Karpas-422 (cell line): ENCODE results near the gene LAIR2. TPM values are rescaled to one million over a fixed set of nuclear protein-coding genes. Genes with fewer than 3 reads are reported as not detected.
"Not testable (repeated sequence)": the region's sequence is repeated elsewhere in the genome, so short reads cannot be mapped to it uniquely, and the experiment has no call there.

Source experiments
- DNase-seq: peaks from one replicate; pipeline ENCODE4 v3.0.0-alpha.2; 2015
- H2AFZ ChIP-seq: fragments of 200-600 bp; sonication (generic); 2 replicates; pipeline ENCODE4 v1.6.1; 2014; ENCODE audit warnings: antibody characterized with exemption, low read length, mixed read lengths
- H3K27ac ChIP-seq: fragments of 200-600 bp; sonication (generic); 2 replicates; pipeline ENCODE4 v1.5.1; 2014; ENCODE audit warnings: mild to moderate bottlenecking, low read length, moderate library complexity
- H3K27me3 ChIP-seq: fragments of 200-600 bp; sonication (generic); 2 replicates; pipeline ENCODE4 v1.6.1; 2014; ENCODE audit warnings: low read length, mixed read lengths
- H3K36me3 ChIP-seq: fragments of 200-600 bp; sonication (generic); 2 replicates; pipeline ENCODE4 v1.6.1; 2014; ENCODE audit warnings: low read length, mixed read lengths; ENCODE audit not compliant: insufficient read depth
- H3K4me1 ChIP-seq: fragments of 200-600 bp; sonication (generic); 2 replicates; pipeline ENCODE4 v1.6.1; 2014; ENCODE audit warnings: mild to moderate bottlenecking, low read length, mixed read lengths
- H3K4me2 ChIP-seq: fragments of 200-600 bp; sonication (generic); 2 replicates; pipeline ENCODE4 v1.6.1; 2014; ENCODE audit warnings: low read length, low read depth, mild to moderate bottlenecking; ENCODE audit not compliant: poor library complexity, severe bottlenecking
- H3K4me3 ChIP-seq: fragments of 200-600 bp; sonication (generic); 2 replicates; pipeline ENCODE4 v1.5.1; 2014; ENCODE audit warnings: mild to moderate bottlenecking, antibody characterized with exemption, low read length, mixed read lengths
- H3K79me2 ChIP-seq: fragments of 200-600 bp; sonication (generic); 2 replicates; pipeline ENCODE4 v1.6.1; 2014; ENCODE audit warnings: mild to moderate bottlenecking, low read length, mixed read lengths
- H3K9ac ChIP-seq: fragments of 200-600 bp; sonication (generic); 2 replicates; pipeline ENCODE4 v1.6.0; 2014; ENCODE audit warnings: low read length
- H3K9me2 ChIP-seq: fragments of 200-600 bp; sonication (generic), shearing (Covaris generic); replicated peaks from 2 replicates; pipeline ENCODE4 v1.6.0; 2014; ENCODE audit warnings: mild to moderate bottlenecking, low read length, moderate library complexity; ENCODE audit not compliant: insufficient read depth
- H3K9me3 ChIP-seq: fragments of 300-700, 200-600 bp; sonication (generic); 2 replicates; pipeline ENCODE4 v1.6.1; 2014; ENCODE audit warnings: low read length, mixed read lengths
- H4K20me1 ChIP-seq: fragments of 200-600 bp; sonication (generic); 2 replicates; pipeline ENCODE4 v1.6.1; 2014; ENCODE audit warnings: mild to moderate bottlenecking, antibody characterized with exemption, low read length, low read depth; ENCODE audit not compliant: insufficient read depth
- total RNA-seq: library from RNA; depleted of rRNA; stranded (reverse); fragments of >200 nt; shearing (Covaris generic); gene quantifications from 2 replicates; pipeline ENCODE4 v1.2.3, GENCODE V29; 2014; ENCODE audit warnings: low replicate concordance

Gene LAIR2
- total RNA-seq, 1 experiment from 2014 or later = not detected

DNA sequence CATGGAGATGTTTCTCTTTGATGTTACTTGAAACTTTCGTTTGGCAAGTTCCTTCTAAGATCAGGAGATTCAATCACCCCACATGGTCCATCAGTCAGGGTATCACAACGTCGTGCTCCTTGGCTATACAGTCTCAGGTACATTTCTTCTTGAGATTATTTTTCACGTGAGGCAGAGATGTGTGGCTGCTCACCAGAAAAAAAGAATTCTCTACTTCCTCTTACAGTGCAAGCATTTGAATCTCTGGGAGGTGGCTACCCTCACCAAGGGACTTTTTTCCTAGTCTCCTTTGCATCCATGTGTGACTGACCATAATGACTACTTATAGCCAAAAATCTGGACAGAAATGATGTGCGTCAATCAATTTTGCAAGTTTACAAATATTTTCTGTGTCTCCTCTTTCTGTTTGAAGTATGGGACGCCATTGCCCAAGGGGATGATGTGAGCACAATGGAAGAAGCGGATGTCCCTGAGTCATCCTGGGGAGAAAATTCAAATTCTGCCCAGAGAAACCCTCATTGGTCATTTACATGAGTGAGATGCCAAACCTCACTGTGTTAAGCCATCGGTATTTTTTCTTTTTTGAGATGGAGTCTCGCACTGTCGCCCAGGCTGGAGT lies 8.6 kb upstream of the LAIR2 start:
- Histone ChIP-seq H3K9ac (no peak overlapping the region), H3K4me3 (no peak overlapping the region), H3K9me2 (no peaks in the 10 kb centered on the region), H3K4me2 (no peak overlapping the region), H3K79me2 (no peaks in the 10 kb centered on the region), H3K36me3 (no peaks in the 10 kb centered on the region), H3K27me3 (no peaks in the 10 kb centered on the region), H4K20me1 (no peaks in the 10 kb centered on the region), H3K27ac (no peak overlapping the region), H2AFZ (no peak overlapping the region), H3K4me1 (no peaks in the 10 kb centered on the region), H3K9me3 (no peaks in the 10 kb centered on the region)
- DNase-seq = no peak

DNA sequence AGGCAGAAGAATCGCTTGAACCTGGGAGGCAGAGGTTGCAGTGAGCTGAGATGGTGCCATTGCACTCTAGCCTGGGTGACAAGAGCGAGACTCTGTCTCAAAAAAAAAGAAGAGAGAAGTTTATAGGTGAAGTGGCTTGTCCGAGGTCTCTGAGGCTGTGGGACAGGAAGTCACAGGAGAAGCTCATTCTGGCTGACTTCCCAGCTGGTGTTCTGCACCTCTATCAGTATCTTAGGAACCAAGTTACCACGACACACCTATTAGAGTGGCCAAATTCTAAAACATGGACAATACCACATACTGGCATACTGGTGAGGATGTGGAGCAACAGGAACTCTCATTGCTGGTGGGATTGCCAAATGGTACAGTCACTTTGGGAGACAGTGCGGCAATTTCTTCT lies 7.3 kb upstream of the LAIR2 start:
- not testable (repeated sequence) for H2AFZ ChIP-seq

DNA sequence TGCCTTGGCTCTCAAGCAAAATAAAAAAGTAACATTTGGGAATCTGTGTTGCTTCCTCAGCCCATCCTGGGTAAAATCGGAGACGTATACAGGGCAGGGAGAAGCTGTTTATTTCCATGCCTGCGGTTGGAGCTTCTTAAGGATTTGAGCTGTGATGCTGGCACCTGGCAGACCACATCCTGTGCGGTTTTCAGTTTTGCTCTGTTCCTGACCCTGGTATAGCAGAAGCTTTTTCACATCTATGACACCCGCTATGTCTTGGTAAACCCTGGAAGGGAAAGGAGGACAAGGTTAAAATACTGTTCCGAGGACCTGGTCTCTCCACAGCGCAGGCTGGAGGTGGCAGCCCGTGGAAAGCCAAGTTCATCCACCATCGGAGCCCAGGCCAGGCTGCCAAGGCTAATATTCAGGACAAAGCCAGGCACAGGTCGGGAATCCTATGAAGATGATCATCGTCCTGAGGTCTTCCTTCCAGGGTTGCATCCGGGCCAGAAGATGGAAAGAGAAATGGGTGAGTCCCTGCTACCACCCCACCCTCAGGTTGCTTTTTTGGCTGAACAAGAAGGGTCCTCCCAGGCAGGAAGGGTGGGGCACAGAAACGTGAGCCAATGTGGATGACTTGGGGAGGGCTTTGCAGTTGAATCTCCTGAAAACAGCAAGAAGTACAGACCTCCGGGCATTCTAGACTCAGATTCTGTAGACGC lies 4.7 kb upstream of the LAIR2 start:
- not testable (repeated sequence) for H3K27ac ChIP-seq, H3K79me2 ChIP-seq, H3K4me3 ChIP-seq, H3K9me2 ChIP-seq, H3K36me3 ChIP-seq, H3K9me3 ChIP-seq, H3K9ac ChIP-seq, H4K20me1 ChIP-seq, H3K4me2 ChIP-seq, DNase-seq, H3K27me3 ChIP-seq, H2AFZ ChIP-seq, H3K4me1 ChIP-seq

More for the DNA sequence above, 7.3 kb upstream of the LAIR2 start:
- H3K4me3 ChIP-seq, H3K36me3 ChIP-seq, H3K9ac ChIP-seq, H3K9me2 ChIP-seq, H3K27me3 ChIP-seq, H3K4me2 ChIP-seq, H3K9me3 ChIP-seq, H3K27ac ChIP-seq, H3K79me2 ChIP-seq, H3K4me1 ChIP-seq, DNase-seq, H4K20me1 ChIP-seq: not testable (repeated sequence)

DNA sequence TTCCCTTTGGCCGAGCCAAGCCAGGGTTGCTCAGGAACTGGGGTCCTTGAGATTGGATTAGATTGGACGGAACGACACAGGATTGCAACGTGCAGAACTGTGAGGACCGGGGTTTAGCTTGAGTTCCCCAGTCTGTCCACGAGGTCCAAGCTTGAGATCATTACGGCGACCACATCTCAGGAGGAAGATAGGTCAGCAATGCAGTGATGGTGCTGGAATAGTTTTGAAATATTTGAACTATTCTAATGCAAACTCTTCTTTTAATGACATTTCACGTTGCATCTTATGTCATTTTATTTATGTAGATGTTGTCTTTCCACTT lies 4.2 kb upstream of the LAIR2 start:
- H3K27me3 ChIP-seq, H3K4me1 ChIP-seq, H3K79me2 ChIP-seq, H3K9me2 ChIP-seq, H4K20me1 ChIP-seq, DNase-seq, H3K9me3 ChIP-seq, H3K27ac ChIP-seq, H3K9ac ChIP-seq, H3K4me2 ChIP-seq, H3K36me3 ChIP-seq, H2AFZ ChIP-seq, H3K4me3 ChIP-seq: not testable (repeated sequence)

DNA sequence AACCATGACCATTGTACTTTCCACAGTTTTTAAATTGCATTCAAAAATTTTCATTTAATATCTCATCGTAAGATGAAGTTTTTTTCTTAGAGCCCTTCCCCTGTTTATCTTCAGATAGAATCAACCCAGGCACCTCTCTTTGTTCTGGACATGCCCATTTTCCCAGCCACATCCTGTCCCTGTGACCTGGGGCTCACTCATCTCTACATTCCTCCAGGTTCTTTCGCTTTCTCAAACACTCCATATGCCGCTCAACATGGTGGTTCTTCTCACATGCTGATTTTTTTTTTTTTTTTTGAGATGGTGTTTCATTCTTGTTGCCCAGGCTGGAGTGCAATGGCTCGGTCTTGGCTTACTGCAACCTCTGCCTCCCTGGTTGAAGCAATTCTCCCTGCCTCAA lies 2.9 kb downstream of the LAIR2 start:
- not testable (repeated sequence) for H3K4me1 ChIP-seq, H3K27ac ChIP-seq, H2AFZ ChIP-seq

DNA sequence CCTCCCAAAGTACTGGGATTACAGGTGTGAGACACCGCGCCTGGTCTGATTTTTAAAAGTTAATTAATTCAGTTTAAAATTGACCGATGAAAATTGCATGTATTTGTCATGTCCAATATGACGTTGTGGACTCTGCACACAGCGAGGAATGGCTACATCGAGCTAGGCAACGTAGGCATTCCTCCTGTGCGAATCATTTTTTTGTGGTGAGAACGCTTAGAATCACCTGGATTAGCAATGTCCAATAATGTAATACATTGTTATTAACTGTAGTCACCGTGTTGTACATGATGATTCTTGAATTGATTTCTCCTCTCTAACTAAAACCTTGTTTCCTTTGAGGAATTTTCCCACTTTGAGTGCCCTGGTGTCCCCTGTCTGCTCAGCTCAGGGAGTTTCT lies 3.4 kb downstream of the LAIR2 start:
- no peaks in the 10 kb centered on the region for H4K20me1 ChIP-seq
- H3K4me3 ChIP-seq = no peak overlapping the region
- no peak overlapping the region for H3K27ac ChIP-seq
- no peak for DNase-seq
- no peaks in the 10 kb centered on the region for H3K27me3 ChIP-seq
- H3K4me2 ChIP-seq = no peak overlapping the region
- H3K36me3 ChIP-seq = no peaks in the 10 kb centered on the region
- no peaks in the 10 kb centered on the region for H3K9me2 ChIP-seq
- peaks cover 4% of the 10 kb centered on the region; the same call in 1 of the 2 replicates for H3K4me1 ChIP-seq
- H3K79me2 ChIP-seq = no peaks in the 10 kb centered on the region
- no peaks in the 10 kb centered on the region for H3K9me3 ChIP-seq
- no peak overlapping the region for H3K9ac ChIP-seq
- H2AFZ ChIP-seq = no peak overlapping the region

More for the DNA sequence above, 2.9 kb downstream of the LAIR2 start:
- H3K79me2 ChIP-seq, DNase-seq, H3K9me2 ChIP-seq, H3K9me3 ChIP-seq, H3K4me3 ChIP-seq, H4K20me1 ChIP-seq, H3K36me3 ChIP-seq, H3K9ac ChIP-seq, H3K4me2 ChIP-seq, H3K27me3 ChIP-seq: not testable (repeated sequence)

DNA sequence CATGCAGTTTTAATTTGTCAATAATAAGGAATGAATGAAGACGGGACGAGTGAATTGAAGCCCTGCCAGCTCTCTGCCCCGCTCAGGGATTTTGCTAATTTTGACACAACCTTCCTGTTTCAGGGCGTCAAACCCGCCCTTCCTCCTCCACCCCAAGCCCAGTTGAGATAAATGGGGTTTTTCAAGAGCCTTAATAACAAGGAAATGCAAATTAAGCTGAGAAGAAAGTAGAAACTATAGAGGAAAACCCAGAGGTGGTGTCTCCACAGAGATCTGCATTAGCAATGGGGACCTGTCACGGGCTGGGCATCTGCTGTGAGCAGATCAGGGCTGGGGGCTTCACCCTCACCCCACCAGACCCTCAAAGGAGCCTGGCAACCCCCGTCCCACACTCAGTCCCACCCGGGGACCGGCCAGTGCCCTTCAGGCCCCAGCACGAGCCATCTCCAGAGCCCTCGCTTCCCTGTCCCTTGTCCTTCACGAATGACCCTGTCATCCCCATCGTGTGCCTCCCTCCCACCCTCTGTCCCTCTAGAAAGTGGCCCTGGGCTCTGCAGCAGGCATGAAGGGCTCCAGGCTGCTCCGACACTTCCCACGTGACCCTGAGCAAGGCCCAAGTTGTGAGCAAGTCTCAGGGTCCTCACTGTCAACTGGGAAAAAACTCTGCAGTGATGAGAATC lies 4.5 kb downstream of the LAIR2 start:
- H3K4me3 ChIP-seq, H3K27me3 ChIP-seq, H3K4me1 ChIP-seq, H3K9me2 ChIP-seq, H2AFZ ChIP-seq, H3K9me3 ChIP-seq, DNase-seq, H3K36me3 ChIP-seq, H3K27ac ChIP-seq, H3K9ac ChIP-seq, H3K79me2 ChIP-seq, H4K20me1 ChIP-seq, H3K4me2 ChIP-seq: not testable (repeated sequence)

DNA sequence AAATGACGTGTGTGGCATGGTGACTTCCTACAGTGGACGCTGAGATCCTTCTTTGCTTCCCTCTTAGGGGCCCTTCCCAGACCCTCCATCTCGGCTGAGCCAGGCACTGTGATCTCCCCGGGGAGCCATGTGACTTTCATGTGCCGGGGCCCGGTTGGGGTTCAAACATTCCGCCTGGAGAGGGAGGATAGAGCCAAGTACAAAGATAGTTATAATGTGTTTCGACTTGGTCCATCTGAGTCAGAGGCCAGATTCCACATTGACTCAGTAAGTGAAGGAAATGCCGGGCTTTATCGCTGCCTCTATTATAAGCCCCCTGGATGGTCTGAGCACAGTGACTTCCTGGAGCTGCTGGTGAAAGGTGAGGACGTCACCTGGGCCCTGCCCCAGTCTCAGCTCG lies 5.2 kb downstream of the LAIR2 start:
- Histone ChIP-seq H3K9ac (no peak overlapping the region), H3K4me1 (peaks cover 4% of the 10 kb centered on the region; the same call in 1 of the 2 replicates), H4K20me1 (no peaks in the 10 kb centered on the region), H3K9me3 (no peaks in the 10 kb centered on the region), H3K27me3 (no peaks in the 10 kb centered on the region), H2AFZ (no peak overlapping the region), H3K9me2 (no peaks in the 10 kb centered on the region), H3K36me3 (no peaks in the 10 kb centered on the region), H3K27ac (no peak overlapping the region), H3K4me2 (no peak overlapping the region), H3K79me2 (no peaks in the 10 kb centered on the region), H3K4me3 (no peak overlapping the region)
- no peak for DNase-seq
